ENCODE results near the gene AANAT. TPM values are rescaled to one million over a fixed set of nuclear protein-coding genes. Genes with fewer than 3 reads are reported as not detected.

Gene AANAT
- polyA plus RNA-seq, 2 of the 4 experiments (the other 2 are of a cell fraction): 0.08 TPM; not detected in 1

GRCh38 chr17:76467809-76468633, 618 bp downstream of the AANAT start (continued):
- TF ChIP-seq REST (IDR thresholded peaks at IDR 0.05): no peak
- TF ChIP-seq ZNF302 (CRISPR knock-in tag; IDR thresholded peaks at IDR 0.05): no peak
- TF ChIP-seq, protein P1, sequence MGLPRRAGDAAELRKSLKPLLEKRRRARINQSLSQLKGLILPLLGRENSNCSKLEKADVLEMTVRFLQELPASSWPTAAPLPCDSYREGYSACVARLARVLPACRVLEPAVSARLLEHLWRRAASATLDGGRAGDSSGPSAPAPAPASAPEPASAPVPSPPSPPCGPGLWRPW (IDR thresholded peaks at IDR 0.05): no peak
- no peak for TF ChIP-seq RCOR1 (IDR thresholded peaks at IDR 0.05; ENCODE audit: low read depth, low read length)
- no peak for TF ChIP-seq HDAC2 (IDR thresholded peaks at IDR 0.05)
- TF ChIP-seq RFX5 (IDR thresholded peaks at IDR 0.05): no peak
- TF ChIP-seq HOXB13 (CRISPR knock-in tag; IDR thresholded peaks at IDR 0.05; ENCODE audit: low read depth): no peak
- TF ChIP-seq MAFK (IDR thresholded peaks at IDR 0.05; ENCODE audit: partially characterized antibody): no peak

GRCh38 chr17:76468634-76469010, 1.2 kb downstream of the AANAT start:
- no peak for TF ChIP-seq KDM5A (IDR thresholded peaks at IDR 0.05)
- no peak for TF ChIP-seq ZSCAN20 (CRISPR knock-in tag; IDR thresholded peaks at IDR 0.05)
- no peak for TF ChIP-seq HOXB13 (CRISPR knock-in tag; IDR thresholded peaks at IDR 0.05; ENCODE audit: low read depth)
- no peak for TF ChIP-seq ELK1 (IDR thresholded peaks at IDR 0.05; ENCODE audit: low read depth, low read length)
- no peak for TF ChIP-seq HOXA7 (CRISPR knock-in tag; IDR thresholded peaks at IDR 0.05)
- TF ChIP-seq RAD21 (conservative IDR thresholded peaks at IDR 0.05 in 1 of 2, IDR thresholded peaks at IDR 0.05 in 1 of 2): no peak
- TF ChIP-seq RCOR1 (IDR thresholded peaks at IDR 0.05; ENCODE audit: low read depth, low read length): no peak
- H3K27ac ChIP-seq: no peak overlapping the region
- no peak for DNase-seq (ENCODE audit: low read depth in 1 of 2, low spot score in 1 of 2)
- ATAC-seq: no peak
- no peak overlapping the region for H3K4me3 ChIP-seq
- WGBS (ENCODE audit: missing lambda C conversion rate): 90% methylated on average over 14 of the region's 14 CpGs
- no peak for FAIRE-seq
- H3K4me2 ChIP-seq: no peak overlapping the region
- ChIA-PET POLR2A (no interaction called here), CTCF (interaction anchor here (0.5 to 64.5 kb wide), 6 partner anchors 6 to 568 kb away, joined by 3 to 1994 read pairs (median 3); partner anchors contain the start of genes AANAT, RHBDF2 and UBE2O)
- H3K9me3 ChIP-seq: no peaks in the 10 kb centered on the region
- no peaks in the 10 kb centered on the region for H3K4me1 ChIP-seq

GRCh38 chr17:76469076-76469990, 1.9 kb downstream of the AANAT start:
- 92% methylated on average over 30 of the region's 38 CpGs for WGBS (ENCODE audit: missing lambda C conversion rate)
- DNase-seq (ENCODE audit: low read depth in 1 of 2, low spot score in 1 of 2) (no peak), FAIRE-seq (no peak), ATAC-seq (no peak)
- no peaks in the 10 kb centered on the region for H3K4me1 ChIP-seq
- H3K4me2 ChIP-seq: no peak overlapping the region
- TF ChIP-seq MAZ (IDR thresholded peaks at IDR 0.05; ENCODE audit: borderline replicate concordance, low read depth, low read length) (no peak), ZSCAN20 (CRISPR knock-in tag; IDR thresholded peaks at IDR 0.05) (no peak), RFX5 (IDR thresholded peaks at IDR 0.05) (no peak)
- H3K9me3 ChIP-seq: no peaks in the 10 kb centered on the region
- POLR2A ChIA-PET: no interaction called here
- H3K27ac ChIP-seq: no peak overlapping the region
- CTCF ChIA-PET: interaction anchor here (0.6 to 64.5 kb wide), 6 partner anchors 7 to 569 kb away, joined by 3 to 1994 read pairs (median 4); partner anchors contain the start of genes AANAT, RHBDF2 and UBE2O
- H3K4me3 ChIP-seq: no peak overlapping the region
